A549 (cell line): ENCODE results near the gene RIN3.

ENCODE experiments used
- BHLHE40 ChIP-seq: IDR thresholded peaks from 2 replicates; pipeline ENCODE4 v1.6.1; 2012; ENCODE audit warnings: low read depth, low read length, inconsistent platforms
- CTCF ChIP-seq: fragments of >200 bp; sonication (Bioruptor Twin); formaldehyde crosslinking; IDR thresholded peaks from 3 replicates; pipeline ENCODE4 v1.5.1; 2016
- ELK1 ChIP-seq: fragments of 150-350 bp; IDR thresholded peaks from 2 replicates; pipeline ENCODE4 v1.6.1; 2014; ENCODE audit warnings: low read depth, mild to moderate bottlenecking, low read length
- POLR2AphosphoS2 ChIP-seq: conservative IDR thresholded peaks from 2 replicates; pipeline ENCODE4 v1.6.1; 2012; ENCODE audit warnings: low read length, improper control_type of control experiment, inconsistent platforms
- REST ChIP-seq: fragments of 200-600 bp; sonication (generic); IDR thresholded peaks from 2 replicates; pipeline ENCODE4 v1.6.1; 2016; ENCODE audit warnings: antibody characterized with exemption, mild to moderate bottlenecking, moderate library complexity

- no peak for TF ChIP-seq CTCF
- no peak for TF ChIP-seq ELK1
- no peak for TF ChIP-seq POLR2AphosphoS2
- no peak for TF ChIP-seq REST
- no peak for TF ChIP-seq BHLHE40
These were observed 205.8 kb downstream of the RIN3 start for GRCh38 chr14:92719421-92719820.
